ENCODE data around the gene SYT17.
A peak's percentile ranks its signal among the peaks of the same experiment; 100 is the strongest.
"Not testable (repeated sequence)": the region's sequence is repeated elsewhere in the genome, so short reads cannot be mapped to it uniquely, and the experiment has no call there.

Gene SYT17

GRCh38 chr16:19169082-19169639 lies 1.1 kb downstream of the SYT17 start:
- DNase-seq, result peak in 4 of 42 donors; percentile 5 to 42 (median 26)
- intact Hi-C loops (cut with DNase I), result no loop called here

GRCh38 chr16:19170043-19170655 lies 2.1 kb downstream of the SYT17 start:
- intact Hi-C loops (cut with DNase I), result no loop called here
- DNase-seq, result peak in 18 of 42 donors; percentile 11 to 55 (median 26)

- intact Hi-C loops (cut with DNase I), result no loop called here
- DNase-seq, result no peak
These were observed 4.2 kb downstream of the SYT17 start for GRCh38 chr16:19172098-19172780.

DNA sequence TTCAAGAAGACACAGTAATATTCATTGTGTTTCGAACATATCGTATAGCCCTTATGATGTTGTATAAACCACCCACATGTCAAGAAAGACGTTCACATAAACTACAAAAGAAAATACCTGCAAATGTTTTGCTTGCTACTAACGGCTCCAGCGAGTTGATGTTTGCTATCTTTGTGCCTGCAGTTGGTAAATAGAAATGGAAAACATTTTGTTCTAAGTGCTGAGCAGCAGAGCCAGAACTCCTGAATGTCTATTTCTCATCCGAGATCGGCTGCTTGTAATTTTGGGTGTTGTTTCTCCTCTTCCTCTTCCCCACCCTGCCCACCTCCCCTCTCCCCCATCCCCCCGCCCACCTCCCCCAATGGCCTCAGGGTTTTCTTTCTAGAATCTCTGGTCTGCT lies 5.0 kb downstream of the SYT17 start:
- intact Hi-C loops (cut with DNase I), result no loop called here
- DNase-seq, result no peak

DNA sequence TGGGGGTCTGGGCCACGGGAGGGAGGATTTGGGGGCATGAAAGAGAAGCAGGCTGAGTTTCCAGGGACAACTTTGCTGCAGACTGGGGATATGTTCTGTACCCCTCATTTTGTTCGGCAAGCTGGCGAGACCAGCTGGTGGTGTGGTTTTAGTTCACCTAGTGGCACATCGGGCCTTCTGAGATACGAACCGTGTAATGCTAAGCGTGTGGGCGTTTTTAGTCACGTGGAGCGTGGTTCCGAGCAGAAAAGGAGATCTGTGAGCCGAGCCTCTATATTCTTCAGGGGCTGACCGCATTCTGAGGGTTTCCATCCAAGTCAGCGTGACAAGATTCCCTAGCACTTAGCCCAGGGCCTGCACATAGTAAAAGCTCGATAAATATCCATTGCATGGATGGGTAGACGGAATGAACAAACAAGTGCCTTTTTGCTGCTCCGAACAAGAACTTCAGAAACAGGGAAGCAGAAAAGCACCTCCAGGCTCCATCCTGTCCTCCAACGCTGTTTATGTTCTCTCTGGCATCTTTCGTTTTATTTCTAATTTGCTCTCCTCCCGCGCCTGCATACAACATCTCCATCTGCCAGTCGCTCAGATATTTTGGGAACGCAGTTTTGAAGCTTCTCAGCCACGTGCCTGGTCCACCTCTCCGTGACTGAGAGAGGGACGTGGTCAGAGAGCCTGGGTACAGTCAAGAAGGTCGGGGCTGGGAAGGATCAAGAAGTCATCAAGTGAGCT lies 5.8 kb downstream of the SYT17 start:
- intact Hi-C loops (cut with DNase I), result no loop called here
- no peak for DNase-seq

GRCh38 chr16:19174478-19174877 lies 6.4 kb downstream of the SYT17 start:
- intact Hi-C loops (cut with DNase I), result no loop called here
- DNase-seq, result no peak

DNA sequence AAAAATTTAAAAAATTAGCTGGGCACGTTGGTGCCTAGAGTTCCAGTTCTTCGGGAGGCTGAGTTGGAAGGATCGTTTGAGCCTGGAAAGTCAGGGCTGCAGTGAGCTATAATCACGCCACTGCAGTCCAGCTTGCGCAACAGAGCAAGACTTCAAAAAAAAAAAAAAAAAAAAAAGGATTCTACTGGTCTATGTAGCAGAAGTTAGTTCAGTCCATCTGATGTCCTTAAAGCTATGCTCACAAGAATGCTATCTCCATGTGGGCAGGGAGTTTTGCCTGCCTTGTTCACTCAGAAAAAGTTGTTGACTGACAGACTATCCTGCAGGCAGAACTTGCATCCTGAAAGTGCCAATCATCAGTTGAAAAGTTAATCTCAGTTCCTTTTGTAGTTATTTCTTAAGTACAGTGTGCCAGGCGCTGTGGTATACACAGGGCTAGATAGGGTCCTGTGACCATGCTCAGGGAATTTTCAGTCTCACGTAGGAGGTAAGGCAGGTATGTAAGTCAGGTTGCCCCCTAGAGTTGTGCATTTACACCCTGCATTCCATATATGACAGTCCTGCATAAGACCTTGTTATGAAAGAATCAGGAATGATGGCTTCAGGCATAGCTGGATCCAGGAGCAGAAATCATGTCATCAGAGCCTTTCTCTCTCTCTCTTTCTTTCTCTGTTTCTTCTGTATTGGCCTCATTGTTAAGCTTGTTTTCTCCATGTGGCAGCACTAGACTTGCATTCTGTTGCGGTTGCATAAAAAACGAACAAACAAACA lies 7.6 kb downstream of the SYT17 start:
- intact Hi-C loops (cut with DNase I), result no loop called here
- DNase-seq, result no peak

DNA sequence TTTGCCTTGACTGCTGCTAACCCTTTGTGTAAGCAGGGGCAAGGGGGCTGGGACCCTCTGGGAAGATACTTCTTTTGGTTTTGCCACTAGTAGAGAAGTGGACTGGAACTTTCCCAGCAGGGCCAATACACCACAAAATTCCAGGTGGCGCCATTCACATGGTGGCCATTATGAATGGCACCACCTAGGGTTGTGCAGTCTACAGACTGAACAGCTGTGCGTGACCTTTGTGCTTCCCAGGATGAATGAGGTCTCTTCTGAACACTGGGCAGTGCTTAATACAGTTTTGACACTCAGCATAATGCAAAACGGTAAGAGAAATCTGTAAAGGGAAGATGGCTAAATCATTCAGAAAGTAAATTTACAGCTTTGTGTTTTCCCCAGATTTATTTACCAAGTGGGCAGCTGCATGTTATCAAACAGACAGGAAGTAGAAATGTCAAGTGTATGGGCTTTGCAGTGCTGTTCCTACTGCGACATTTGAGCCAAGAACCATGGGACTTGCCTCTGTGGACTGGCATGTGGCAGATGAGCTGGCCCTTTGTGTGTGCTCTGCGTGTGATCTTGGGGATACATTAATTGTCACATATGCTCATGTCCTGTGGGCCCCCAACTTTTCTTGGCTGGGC lies 9.2 kb downstream of the SYT17 start:
- intact Hi-C loops (cut with DNase I), result no loop called here

GRCh38 chr16:19179546-19180490 lies 11.8 kb downstream of the SYT17 start:
- DNase-seq, result peak; percentile 26 to 78 (median 54)
- intact Hi-C loops (cut with DNase I), result loop anchor here (5.0 kb wide), 1 partner anchor 98 kb away; no protein-coding TSS in a partner anchor

More for the DNA sequence above, 9.2 kb downstream of the SYT17 start:
- no peak for DNase-seq

DNA sequence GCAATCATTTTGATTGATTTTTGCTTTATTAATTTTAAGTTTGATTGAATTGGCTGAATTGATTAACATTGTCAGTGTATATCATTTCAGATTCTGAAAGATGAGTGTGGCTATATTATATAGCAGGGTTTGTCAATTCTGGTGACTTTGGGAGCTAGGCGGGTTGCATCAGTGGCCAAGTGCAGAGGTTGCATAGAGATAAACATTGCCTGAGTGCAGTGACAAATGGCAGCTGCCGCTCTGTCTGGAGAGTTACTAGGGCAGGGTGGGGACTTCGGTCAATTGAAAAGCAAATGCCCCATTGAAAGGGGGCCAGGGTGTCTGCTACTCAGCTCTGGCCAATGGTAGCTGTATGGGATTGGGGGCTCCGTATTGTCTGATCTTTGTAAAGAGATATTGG lies 12.7 kb downstream of the SYT17 start:
- DNase-seq, result no peak
- intact Hi-C loops (cut with DNase I), result loop anchor here (5.0 kb wide), 1 partner anchor 98 kb away; no protein-coding TSS in a partner anchor

DNA sequence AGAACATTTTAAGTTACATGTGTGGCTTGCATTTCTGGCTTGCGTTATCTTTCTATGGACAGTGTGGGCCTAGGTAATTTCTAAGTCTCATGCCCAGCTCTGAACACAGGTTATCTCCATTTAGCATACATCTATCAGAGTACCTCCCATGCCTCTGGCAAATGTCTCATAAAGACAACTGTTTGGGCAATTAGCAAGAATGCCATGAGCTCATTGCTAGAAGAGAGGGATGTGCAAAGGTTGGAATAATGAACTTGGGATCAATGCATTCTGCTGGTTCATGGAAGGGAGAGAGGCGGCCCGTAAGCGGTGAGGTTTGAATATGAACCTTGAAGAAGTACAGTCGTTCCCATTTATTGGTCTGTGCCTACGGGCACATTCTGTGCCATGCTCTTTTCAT lies 14.4 kb downstream of the SYT17 start:
- no peak for DNase-seq
- intact Hi-C loops (cut with DNase I), result loop anchor here (5.0 kb wide), 1 partner anchor 100 kb away; no protein-coding TSS in a partner anchor

DNA sequence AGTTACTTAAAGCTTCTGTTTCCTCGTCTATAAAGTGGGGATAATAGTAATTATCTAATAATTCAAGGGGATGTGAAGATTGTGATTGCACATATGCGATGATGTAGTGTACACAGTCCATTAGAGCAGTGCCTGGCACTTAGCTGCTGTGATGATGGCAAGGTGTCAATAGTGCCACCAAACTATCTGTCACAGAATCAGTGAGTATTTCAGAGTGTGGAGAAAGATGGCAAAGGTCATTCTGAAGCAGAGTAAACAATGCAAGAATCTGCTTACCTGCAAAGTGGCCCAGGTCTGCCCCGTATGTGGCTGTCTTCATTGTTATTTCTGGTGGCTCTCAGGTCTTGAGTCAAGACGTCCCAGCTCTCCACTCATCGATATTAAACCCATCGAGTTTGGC lies 15.1 kb downstream of the SYT17 start:
- intact Hi-C loops (cut with DNase I), result loop anchor here (5.0 kb wide), 1 partner anchor 101 kb away; no protein-coding TSS in a partner anchor
- no peak for DNase-seq

- intact Hi-C loops (cut with DNase I), result loop anchor here (5.0 kb wide), 1 partner anchor 103 kb away; no protein-coding TSS in a partner anchor
- no peak for DNase-seq
These were observed 16.9 kb downstream of the SYT17 start for GRCh38 chr16:19184823-19185509.

DNA sequence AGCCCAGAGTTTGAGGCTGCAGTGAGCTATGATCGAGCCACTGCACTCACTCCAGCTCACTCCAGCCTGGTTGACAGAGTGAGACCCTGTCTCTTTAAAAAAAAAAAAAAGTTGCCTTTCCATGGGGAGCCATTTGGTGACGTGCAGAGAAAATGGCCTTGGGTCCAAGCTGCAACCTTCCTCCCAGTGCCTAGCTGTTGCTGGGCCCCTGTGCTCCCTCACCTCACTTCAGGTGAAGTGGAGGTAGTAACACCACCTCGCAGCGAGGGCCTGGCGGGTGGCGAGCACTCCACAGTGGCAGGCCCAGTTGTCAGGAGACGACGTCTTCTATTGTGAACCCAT lies 17.4 kb downstream of the SYT17 start:
- intact Hi-C loops (cut with DNase I), result no loop called here
- DNase-seq, result no peak

- no peak for DNase-seq
- intact Hi-C loops (cut with DNase I), result no loop called here
These were observed 18.4 kb downstream of the SYT17 start for GRCh38 chr16:19186408-19186807.

DNA sequence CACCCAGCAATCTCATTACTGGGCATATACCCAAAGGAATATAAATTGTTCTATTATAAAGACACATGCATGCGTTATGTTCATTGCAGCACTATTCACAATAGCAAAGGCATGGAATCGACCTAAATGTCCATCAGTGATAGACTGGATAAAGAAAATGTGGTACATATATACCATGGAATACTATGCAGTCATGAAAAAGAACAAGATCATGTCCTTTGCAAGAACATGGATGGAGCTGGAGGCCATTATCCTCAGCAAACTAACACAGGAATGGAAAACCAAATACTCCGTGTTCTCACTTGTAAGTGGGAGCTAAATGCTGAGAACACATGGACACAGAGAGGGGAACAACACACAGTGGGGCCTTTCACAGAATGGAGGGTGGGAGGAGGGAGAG lies 19.9 kb downstream of the SYT17 start:
- intact Hi-C loops (cut with DNase I); DNase-seq: not testable (repeated sequence)

- intact Hi-C loops (cut with DNase I), result no loop called here
- DNase-seq, result no peak
These were observed 20.4 kb downstream of the SYT17 start for GRCh38 chr16:19188406-19188805.

All from head of caudate nucleus (tissue), 42 donors.